Measurements from ENCODE around the gene TP53I11. TPM values are rescaled to one million over a fixed set of nuclear protein-coding genes. Genes with fewer than 3 reads are reported as not detected.

TP53I11 gene
- total RNA-seq, 1 donor from 2014 or later = 83.6 TPM

DNA sequence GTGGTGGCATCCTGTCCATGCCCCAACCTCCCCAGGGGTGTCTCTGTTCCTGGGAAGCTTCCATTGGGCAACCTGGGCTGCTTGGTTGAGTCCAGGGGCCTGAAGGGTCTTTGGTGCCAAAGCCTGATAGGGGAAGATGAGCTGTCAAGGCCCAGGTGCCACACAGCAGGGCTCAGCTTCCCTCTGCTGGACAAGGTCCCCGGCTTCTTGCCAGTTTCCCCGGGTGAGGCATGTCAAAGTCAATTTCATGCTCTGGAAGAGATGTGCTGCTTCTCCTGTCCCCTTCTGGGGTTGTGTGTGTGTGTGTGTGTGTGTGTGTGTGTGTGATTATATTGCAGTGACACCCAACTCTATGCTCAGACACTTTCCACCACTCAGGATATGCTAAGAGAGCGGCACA is 26.9 kb downstream of the TP53I11 start:
- H3K36me3 Mint-ChIP-seq (ENCODE audit: low read depth) = peaks cover 3% of the 10 kb centered on the region
- H3K27ac Mint-ChIP-seq (ENCODE audit: unreplicated experiment) = peak overlapping the region; percentile 86
- TF ChIP-seq, protein P1, sequence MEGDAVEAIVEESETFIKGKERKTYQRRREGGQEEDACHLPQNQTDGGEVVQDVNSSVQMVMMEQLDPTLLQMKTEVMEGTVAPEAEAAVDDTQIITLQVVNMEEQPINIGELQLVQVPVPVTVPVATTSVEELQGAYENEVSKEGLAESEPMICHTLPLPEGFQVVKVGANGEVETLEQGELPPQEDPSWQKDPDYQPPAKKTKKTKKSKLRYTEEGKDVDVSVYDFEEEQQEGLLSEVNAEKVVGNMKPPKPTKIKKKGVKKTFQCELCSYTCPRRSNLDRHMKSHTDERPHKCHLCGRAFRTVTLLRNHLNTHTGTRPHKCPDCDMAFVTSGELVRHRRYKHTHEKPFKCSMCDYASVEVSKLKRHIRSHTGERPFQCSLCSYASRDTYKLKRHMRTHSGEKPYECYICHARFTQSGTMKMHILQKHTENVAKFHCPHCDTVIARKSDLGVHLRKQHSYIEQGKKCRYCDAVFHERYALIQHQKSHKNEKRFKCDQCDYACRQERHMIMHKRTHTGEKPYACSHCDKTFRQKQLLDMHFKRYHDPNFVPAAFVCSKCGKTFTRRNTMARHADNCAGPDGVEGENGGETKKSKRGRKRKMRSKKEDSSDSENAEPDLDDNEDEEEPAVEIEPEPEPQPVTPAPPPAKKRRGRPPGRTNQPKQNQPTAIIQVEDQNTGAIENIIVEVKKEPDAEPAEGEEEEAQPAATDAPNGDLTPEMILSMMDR (conservative IDR thresholded peaks at IDR 0.05) = no peak
- H3K4me1 Mint-ChIP-seq = peaks cover 10% of the 10 kb centered on the region
- H3K9me3 Mint-ChIP-seq = no peaks in the 10 kb centered on the region
- peaks cover 2% of the 10 kb centered on the region for H3K27me3 Mint-ChIP-seq (ENCODE audit: low read depth)
- no peak for DNase-seq (ENCODE audit: low read depth, low spot score)
- no peak overlapping the region for H3K4me3 Mint-ChIP-seq

DNA sequence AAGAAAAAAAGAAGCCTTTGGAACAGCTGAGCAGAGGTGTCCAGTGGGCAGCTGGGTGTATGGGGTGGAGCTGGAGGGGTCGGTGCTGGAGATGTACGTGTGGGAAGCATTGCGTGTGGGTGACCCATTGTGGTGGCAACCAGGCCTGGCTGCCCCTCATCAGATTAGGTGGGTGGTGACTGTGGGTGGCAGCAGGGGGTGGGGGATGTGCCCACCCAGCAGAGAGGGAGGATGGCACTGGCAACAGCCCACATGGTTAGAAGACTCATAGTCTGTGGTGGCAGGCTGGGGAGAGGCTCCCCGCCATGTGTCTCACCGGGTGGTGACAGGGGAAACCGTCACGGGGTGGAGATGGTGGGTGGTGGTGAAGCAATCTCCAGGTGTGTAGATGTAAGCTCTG is 27.6 kb downstream of the TP53I11 start:
- TF ChIP-seq, protein P1 (conservative IDR thresholded peaks at IDR 0.05) = no peak
- peaks cover 10% of the 10 kb centered on the region for H3K4me1 Mint-ChIP-seq
- H3K9me3 Mint-ChIP-seq = no peaks in the 10 kb centered on the region
- peaks cover 2% of the 10 kb centered on the region for H3K27me3 Mint-ChIP-seq (ENCODE audit: low read depth)
- peak overlapping the region; percentile 86 for H3K27ac Mint-ChIP-seq (ENCODE audit: unreplicated experiment)
- H3K4me3 Mint-ChIP-seq = no peak overlapping the region
- H3K36me3 Mint-ChIP-seq (ENCODE audit: low read depth) = peaks cover 3% of the 10 kb centered on the region
- DNase-seq (ENCODE audit: low read depth, low spot score) = no peak

DNA sequence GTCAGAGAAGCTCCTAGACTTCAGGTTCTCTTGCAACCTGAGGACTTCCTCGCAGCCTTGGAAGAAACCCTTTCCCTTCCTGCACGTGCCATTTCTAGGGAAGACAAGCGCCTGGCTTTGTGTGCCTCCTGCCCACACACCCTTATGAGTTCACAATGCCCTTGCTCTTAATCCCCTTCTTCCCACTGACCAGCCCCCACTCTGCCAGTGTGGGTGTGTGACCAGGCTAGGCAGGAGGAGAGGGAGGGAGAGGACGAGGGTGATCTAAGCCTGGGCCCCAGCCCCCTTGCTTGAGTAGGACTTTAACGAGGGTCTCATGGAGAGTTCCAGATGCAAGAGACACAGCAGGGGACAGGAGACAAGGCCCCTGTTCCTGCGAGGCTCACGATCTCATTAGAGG is 30.2 kb downstream of the TP53I11 start:
- Mint-ChIP-seq H3K4me1 (no peaks in the 10 kb centered on the region), H3K4me3 (peak overlapping the region; percentile 22), H3K27ac (ENCODE audit: unreplicated experiment) (peak overlapping the region; percentile 50), H3K36me3 (ENCODE audit: low read depth) (peaks cover 3% of the 10 kb centered on the region), H3K9me3 (no peaks in the 10 kb centered on the region), H3K27me3 (ENCODE audit: low read depth) (no peaks in the 10 kb centered on the region)
- TF ChIP-seq, protein P1 (conservative IDR thresholded peaks at IDR 0.05) = no peak
- no peak for DNase-seq (ENCODE audit: low read depth, low spot score)

DNA sequence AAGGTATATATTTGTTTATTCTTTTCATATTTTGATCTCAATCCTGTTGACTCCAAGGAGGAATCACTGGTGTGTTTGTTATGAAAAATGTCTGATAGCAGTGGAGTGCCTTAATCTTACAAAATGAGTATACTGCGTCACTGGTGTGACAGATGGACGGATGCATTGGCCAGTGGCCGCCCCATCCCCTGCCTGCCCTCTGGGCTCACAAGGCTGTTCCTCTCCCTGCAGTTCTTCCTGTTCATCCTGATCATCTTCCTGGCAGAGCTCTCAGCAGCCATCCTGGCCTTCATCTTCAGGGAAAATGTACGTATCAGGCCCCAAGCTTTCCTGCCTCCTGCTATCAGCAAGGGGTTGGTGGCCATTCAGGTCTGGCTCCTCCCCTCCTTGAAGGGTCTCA is 32.9 kb downstream of the TP53I11 start:
- TF ChIP-seq, protein P1 (conservative IDR thresholded peaks at IDR 0.05) = no peak
- H3K27ac Mint-ChIP-seq (ENCODE audit: unreplicated experiment) = no peak overlapping the region
- H3K4me1 Mint-ChIP-seq = no peaks in the 10 kb centered on the region
- no peaks in the 10 kb centered on the region for H3K9me3 Mint-ChIP-seq
- DNase-seq (ENCODE audit: low read depth, low spot score) = no peak
- no peaks in the 10 kb centered on the region for H3K27me3 Mint-ChIP-seq (ENCODE audit: low read depth)
- H3K4me3 Mint-ChIP-seq = no peak overlapping the region
- H3K36me3 Mint-ChIP-seq (ENCODE audit: low read depth) = peaks cover 3% of the 10 kb centered on the region

DNA sequence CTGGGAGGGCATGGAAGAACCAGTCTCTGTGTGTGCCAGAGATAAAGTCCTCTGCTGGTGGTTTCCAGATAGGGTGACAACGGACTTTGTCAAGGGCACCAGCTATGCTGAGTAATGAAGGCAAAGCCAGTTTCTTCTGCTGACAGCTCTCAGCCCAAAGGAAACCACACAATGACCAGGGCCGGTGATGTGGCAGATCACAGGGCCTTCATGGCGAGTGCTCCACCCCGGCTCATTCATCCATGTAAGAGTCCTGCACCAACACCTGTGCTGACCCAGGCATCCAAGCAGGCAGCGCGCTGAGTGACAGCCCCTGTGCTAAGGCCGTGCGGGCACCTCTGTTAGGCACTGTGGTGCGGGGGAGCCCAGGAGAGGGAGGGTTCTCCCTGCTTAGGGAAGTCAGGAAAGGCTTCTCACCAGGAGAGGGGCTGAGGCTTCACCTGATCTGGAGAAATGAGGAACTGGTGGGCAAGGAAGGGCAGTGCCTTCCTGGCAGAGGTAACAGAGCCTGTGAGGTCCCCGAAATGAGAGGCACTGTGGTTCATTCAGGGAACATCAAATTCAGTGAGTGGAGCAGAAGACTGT is 33.8 kb downstream of the TP53I11 start:
- no peak overlapping the region for H3K4me3 Mint-ChIP-seq
- no peak overlapping the region for H3K27ac Mint-ChIP-seq (ENCODE audit: unreplicated experiment)
- H3K9me3 Mint-ChIP-seq = no peaks in the 10 kb centered on the region
- no peaks in the 10 kb centered on the region for H3K27me3 Mint-ChIP-seq (ENCODE audit: low read depth)
- H3K4me1 Mint-ChIP-seq = peaks cover 8% of the 10 kb centered on the region
- H3K36me3 Mint-ChIP-seq (ENCODE audit: low read depth) = peaks cover 3% of the 10 kb centered on the region
- DNase-seq (ENCODE audit: low read depth, low spot score) = no peak
- TF ChIP-seq, protein P1 (conservative IDR thresholded peaks at IDR 0.05) = no peak
